HL-60 (cell line): ENCODE results near the gene C9orf50.

Source experiments
- CTCF ChIP-seq: IDR thresholded peaks from one replicate; pipeline ENCODE4 v1.5.1; 2011; ENCODE audit warnings: low read length, control low read depth, inconsistent platforms; ENCODE audit not compliant: insufficient read depth
- GABPA ChIP-seq: IDR thresholded peaks from 2 replicates; pipeline ENCODE4 v1.6.1; 2012; ENCODE audit warnings: low read depth
- REST ChIP-seq: IDR thresholded peaks from 2 replicates; pipeline ENCODE4 v1.6.1; 2012; ENCODE audit warnings: low read depth; ENCODE audit not compliant: insufficient replicate concordance

DNA sequence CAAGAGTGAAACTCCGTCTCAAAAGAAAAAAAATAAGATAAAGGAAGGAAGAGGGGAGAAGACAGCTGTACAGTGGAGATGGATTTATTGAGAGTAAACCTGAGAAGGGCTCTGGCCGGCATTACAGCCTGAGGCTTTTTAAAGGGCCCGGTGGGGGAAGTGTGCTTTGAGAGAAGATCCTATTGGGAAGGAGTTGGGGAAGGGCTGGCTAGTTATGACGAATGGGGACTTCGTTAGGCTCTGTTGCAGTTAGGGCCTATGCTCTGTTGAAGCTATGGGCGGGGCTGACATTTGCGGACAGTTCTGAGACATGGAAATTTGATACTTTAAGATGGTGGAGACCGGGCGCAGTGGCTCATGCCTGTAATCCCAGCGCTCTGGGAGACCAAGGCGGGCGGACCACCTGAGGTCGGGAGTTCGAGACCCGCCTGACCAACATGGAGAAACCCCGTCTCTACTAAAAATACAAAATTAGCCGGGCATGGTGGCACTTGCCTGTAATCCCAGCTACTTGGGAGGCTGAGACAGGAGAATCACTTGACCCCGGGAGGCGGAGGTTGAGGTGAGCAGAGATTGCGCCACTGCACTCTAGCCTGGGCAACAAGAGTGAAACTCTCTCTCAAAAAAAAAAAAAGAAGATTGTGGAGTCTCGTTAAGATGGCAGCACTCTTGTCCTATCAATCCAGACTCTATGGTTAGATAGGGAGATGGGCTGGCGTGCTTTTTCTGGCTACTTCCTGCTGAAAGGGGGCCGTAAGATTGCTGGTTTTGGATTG lies 33.2 kb downstream of the C9orf50 start:
- no peak for TF ChIP-seq CTCF
- TF ChIP-seq GABPA, result no peak
- no peak for TF ChIP-seq REST
